Measurements from ENCODE around the gene SPO11.

DNA sequence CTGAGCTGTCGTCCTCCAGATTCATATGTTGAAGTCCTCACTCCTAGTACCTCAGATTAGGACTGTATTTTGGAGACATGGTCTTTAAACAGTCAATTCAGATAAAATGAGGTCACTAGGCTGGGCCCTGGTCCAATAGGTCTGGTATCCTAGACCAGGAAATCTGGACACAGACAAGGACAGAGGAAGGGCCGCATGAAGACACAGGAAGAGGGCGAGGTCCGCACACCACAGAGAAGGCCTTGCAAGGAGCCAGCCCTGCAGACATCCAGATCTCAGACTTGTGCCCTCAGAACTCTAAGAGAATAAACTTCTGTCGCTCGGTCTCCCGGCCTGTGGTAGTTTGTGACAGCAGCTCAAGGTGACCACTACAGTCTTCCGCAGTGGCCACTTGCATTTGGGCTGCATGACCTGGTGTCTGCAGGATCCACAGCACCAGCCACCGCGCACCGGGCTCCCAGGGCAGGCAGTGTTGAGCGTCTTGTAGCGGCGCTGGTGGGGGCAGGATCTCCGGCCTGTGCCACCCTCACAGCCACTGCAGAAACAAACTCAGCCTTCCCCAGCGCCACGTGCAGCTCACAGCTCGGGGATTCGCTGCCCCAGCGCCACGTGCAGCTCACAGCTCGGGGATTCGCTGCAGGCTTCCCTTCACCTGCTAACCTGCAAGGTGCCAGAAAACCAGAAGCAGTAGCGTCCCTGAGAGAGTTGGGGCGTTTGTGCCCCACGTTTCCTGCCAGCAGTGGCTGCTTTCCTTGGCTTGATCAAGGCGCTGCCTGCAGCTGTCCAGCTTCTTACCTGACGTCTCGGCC lies 55.6 kb downstream of the SPO11 start:
- TF ChIP-seq CEBPB (IDR thresholded peaks at IDR 0.05) (no peak), EP300 (IDR thresholded peaks at IDR 0.05; ENCODE audit: borderline replicate concordance) (no peak), FOXM1 (IDR thresholded peaks at IDR 0.05; ENCODE audit: borderline replicate concordance, low read depth) (no peak), TAF1 (IDR thresholded peaks at IDR 0.05; ENCODE audit: low read depth) (no peak), RAD21 (IDR thresholded peaks at IDR 0.05; ENCODE audit: low read depth) (no peak), YY1 (IDR thresholded peaks at IDR 0.05; ENCODE audit: low read depth) (no peak), CREB1 (IDR thresholded peaks at IDR 0.05; ENCODE audit: low read depth) (no peak), TCF12 (IDR thresholded peaks at IDR 0.05; ENCODE audit: low read depth) (no peak)
- TF ChIP-seq, protein P1, sequence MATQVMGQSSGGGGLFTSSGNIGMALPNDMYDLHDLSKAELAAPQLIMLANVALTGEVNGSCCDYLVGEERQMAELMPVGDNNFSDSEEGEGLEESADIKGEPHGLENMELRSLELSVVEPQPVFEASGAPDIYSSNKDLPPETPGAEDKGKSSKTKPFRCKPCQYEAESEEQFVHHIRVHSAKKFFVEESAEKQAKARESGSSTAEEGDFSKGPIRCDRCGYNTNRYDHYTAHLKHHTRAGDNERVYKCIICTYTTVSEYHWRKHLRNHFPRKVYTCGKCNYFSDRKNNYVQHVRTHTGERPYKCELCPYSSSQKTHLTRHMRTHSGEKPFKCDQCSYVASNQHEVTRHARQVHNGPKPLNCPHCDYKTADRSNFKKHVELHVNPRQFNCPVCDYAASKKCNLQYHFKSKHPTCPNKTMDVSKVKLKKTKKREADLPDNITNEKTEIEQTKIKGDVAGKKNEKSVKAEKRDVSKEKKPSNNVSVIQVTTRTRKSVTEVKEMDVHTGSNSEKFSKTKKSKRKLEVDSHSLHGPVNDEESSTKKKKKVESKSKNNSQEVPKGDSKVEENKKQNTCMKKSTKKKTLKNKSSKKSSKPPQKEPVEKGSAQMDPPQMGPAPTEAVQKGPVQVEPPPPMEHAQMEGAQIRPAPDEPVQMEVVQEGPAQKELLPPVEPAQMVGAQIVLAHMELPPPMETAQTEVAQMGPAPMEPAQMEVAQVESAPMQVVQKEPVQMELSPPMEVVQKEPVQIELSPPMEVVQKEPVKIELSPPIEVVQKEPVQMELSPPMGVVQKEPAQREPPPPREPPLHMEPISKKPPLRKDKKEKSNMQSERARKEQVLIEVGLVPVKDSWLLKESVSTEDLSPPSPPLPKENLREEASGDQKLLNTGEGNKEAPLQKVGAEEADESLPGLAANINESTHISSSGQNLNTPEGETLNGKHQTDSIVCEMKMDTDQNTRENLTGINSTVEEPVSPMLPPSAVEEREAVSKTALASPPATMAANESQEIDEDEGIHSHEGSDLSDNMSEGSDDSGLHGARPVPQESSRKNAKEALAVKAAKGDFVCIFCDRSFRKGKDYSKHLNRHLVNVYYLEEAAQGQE (IDR thresholded peaks at IDR 0.05; ENCODE audit: low read depth), result no peak
- TF ChIP-seq, protein P2, sequence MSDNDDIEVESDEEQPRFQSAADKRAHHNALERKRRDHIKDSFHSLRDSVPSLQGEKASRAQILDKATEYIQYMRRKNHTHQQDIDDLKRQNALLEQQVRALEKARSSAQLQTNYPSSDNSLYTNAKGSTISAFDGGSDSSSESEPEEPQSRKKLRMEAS (IDR thresholded peaks at IDR 0.05), result no peak

Data from Ishikawa (cell line).